Measurements from ENCODE around the gene ESPN. TPM values are rescaled to one million over a fixed set of nuclear protein-coding genes. Genes with fewer than 3 reads are reported as not detected.

ESPN gene
- total RNA-seq, 1 donor from 2014 or later: 0.66 TPM

GRCh38 chr1:6467224-6467623 is 42.6 kb downstream of the ESPN start:
- TF ChIP-seq EZH2 (IDR thresholded peaks at IDR 0.05; ENCODE audit: insufficient read depth, low read length) (no peak), CTCF (IDR thresholded peaks at IDR 0.05; ENCODE audit: insufficient read depth, low read depth, low read length) (no peak)
- no peaks in the 10 kb centered on the region for H3K27me3 ChIP-seq (ENCODE audit: insufficient read depth, low read length)
- H4K20me1 ChIP-seq (ENCODE audit: insufficient read depth, low read length): peaks cover 58% of the 10 kb centered on the region
- Mint-ChIP-seq H3K4me3 (ENCODE audit: unreplicated experiment) (no peak overlapping the region), H3K4me1 (ENCODE audit: low read depth, unreplicated experiment) (no peaks in the 10 kb centered on the region), H3K27ac (ENCODE audit: unreplicated experiment) (no peak overlapping the region), H3K36me3 (ENCODE audit: low read depth, unreplicated experiment) (peaks cover 28% of the 10 kb centered on the region), H3K9me3 (ENCODE audit: unreplicated experiment) (peaks cover 1% of the 10 kb centered on the region), H3K27me3 (ENCODE audit: low read depth, unreplicated experiment) (peaks cover 5% of the 10 kb centered on the region)
- H3K4me3 ChIP-seq (ENCODE audit: insufficient read depth, low read depth, low read length): no peak overlapping the region
- no peak overlapping the region for H3K27ac ChIP-seq (ENCODE audit: low read depth, low read length)
- H2AFZ ChIP-seq (ENCODE audit: low read depth, low read length): no peak overlapping the region
- no peak overlapping the region for H3K4me2 ChIP-seq (ENCODE audit: low read length)
- no peak overlapping the region for H3K9ac ChIP-seq (ENCODE audit: low read length)
- H3K9me3 ChIP-seq (ENCODE audit: insufficient read depth, low read depth, low read length): no peaks in the 10 kb centered on the region
- no peaks in the 10 kb centered on the region for H3K4me1 ChIP-seq (ENCODE audit: insufficient read depth, low read length)
- H3K79me2 ChIP-seq (ENCODE audit: insufficient read depth, low read length): no peaks in the 10 kb centered on the region
- peaks cover 7% of the 10 kb centered on the region for H3K36me3 ChIP-seq (ENCODE audit: insufficient read depth, low read length)
- FAIRE-seq (no peak), DNase-seq (ENCODE audit: low read depth) (no peak)

GRCh38 chr1:6467744-6468688 is 43.4 kb downstream of the ESPN start:
- Histone ChIP-seq H3K4me3 (ENCODE audit: insufficient read depth, low read depth, low read length) (no peak overlapping the region), H3K4me1 (ENCODE audit: insufficient read depth, low read length) (no peaks in the 10 kb centered on the region), H3K36me3 (ENCODE audit: insufficient read depth, low read length) (peaks cover 6% of the 10 kb centered on the region), H4K20me1 (ENCODE audit: insufficient read depth, low read length) (peaks cover 50% of the 10 kb centered on the region), H3K27me3 (ENCODE audit: insufficient read depth, low read length) (no peaks in the 10 kb centered on the region), H3K9ac (ENCODE audit: low read length) (no peak overlapping the region), H3K4me2 (ENCODE audit: low read length) (no peak overlapping the region), H2AFZ (ENCODE audit: low read depth, low read length) (no peak overlapping the region), H3K27ac (ENCODE audit: low read depth, low read length) (no peak overlapping the region), H3K79me2 (ENCODE audit: insufficient read depth, low read length) (no peaks in the 10 kb centered on the region), H3K9me3 (ENCODE audit: insufficient read depth, low read depth, low read length) (no peaks in the 10 kb centered on the region)
- no peak for DNase-seq (ENCODE audit: low read depth)
- FAIRE-seq: no peak
- H3K4me3 Mint-ChIP-seq (ENCODE audit: unreplicated experiment): no peak overlapping the region
- H3K36me3 Mint-ChIP-seq (ENCODE audit: low read depth, unreplicated experiment): peaks cover 33% of the 10 kb centered on the region
- no peaks in the 10 kb centered on the region for H3K4me1 Mint-ChIP-seq (ENCODE audit: low read depth, unreplicated experiment)
- no peak overlapping the region for H3K27ac Mint-ChIP-seq (ENCODE audit: unreplicated experiment)
- no peak for TF ChIP-seq CTCF (IDR thresholded peaks at IDR 0.05; ENCODE audit: insufficient read depth, low read depth, low read length)
- no peak for TF ChIP-seq EZH2 (IDR thresholded peaks at IDR 0.05; ENCODE audit: insufficient read depth, low read length)
- H3K27me3 Mint-ChIP-seq (ENCODE audit: low read depth, unreplicated experiment): peaks cover 7% of the 10 kb centered on the region
- no peaks in the 10 kb centered on the region for H3K9me3 Mint-ChIP-seq (ENCODE audit: unreplicated experiment)
